ENCODE measurements around the gene DPY19L2. TPM values are rescaled to one million over a fixed set of nuclear protein-coding genes. Genes with fewer than 3 reads are reported as not detected.

Gene DPY19L2
- 4.2 and 7.2 TPM in 2 replicates for total RNA-seq

DNA sequence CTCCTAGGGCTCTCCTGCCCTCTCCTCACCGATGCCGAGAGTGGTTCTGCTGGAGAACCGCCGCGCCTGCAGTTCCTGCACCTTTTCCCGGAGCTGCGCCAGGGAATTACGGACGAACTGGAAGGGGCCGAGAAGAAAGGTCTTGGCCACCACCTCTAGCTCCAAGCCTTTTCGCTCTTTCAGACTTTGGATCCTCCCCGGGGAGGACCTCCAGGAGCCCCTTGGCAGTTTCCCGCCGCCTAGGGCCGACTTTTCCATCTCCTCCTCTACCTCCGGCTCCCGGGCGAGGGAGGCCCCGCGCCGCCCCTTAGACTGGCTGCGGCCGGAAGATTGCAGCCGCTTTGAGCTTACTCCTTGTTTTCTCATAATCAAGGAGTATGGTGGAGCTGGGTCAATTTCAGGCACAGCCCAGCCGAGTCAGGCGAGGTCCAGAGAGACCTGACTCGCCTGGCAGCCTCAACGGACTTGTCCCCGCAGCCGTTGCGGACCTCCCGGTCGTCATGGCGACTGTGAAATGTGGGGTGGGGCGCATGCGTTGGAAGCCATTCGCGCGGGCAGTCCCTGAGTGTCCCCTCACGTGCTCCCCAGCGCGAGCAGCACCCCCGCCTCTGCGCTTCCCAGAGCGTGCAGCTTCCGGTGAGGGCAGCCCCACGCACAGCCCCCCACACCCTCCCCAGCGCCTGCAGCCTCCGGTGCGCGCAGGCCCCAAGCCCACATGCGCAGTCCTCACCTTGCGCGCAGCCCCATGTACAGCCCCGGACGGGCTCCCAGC, at the start of gene DPY19L2:
TSS of gene DPY19L2 (minus strand) at position 466 of the 772 bp plus-strand sequence. CDS start at position 366, 100 bp downstream.

Other genes starting within 250 kb of the DPY19L2 start
- gene RXYLT1, start 111.4 kb upstream of the DPY19L2 start, total RNA-seq = 17.2 and 17.7 TPM in 2 replicates
- gene SRGAP1, start 176.2 kb upstream of the DPY19L2 start, total RNA-seq = 17.0 and 23.4 TPM in 2 replicates